ENCODE results near the gene LRBA.
"Not testable (repeated sequence)": the region's sequence is repeated elsewhere in the genome, so short reads cannot be mapped to it uniquely, and the experiment has no call there.

The LRBA gene

GRCh38 chr4:150570862-150571261 is 444.2 kb downstream of the LRBA start:
- DNase-seq (ENCODE audit: low read depth): no peak
- TF ChIP-seq, protein P1, sequence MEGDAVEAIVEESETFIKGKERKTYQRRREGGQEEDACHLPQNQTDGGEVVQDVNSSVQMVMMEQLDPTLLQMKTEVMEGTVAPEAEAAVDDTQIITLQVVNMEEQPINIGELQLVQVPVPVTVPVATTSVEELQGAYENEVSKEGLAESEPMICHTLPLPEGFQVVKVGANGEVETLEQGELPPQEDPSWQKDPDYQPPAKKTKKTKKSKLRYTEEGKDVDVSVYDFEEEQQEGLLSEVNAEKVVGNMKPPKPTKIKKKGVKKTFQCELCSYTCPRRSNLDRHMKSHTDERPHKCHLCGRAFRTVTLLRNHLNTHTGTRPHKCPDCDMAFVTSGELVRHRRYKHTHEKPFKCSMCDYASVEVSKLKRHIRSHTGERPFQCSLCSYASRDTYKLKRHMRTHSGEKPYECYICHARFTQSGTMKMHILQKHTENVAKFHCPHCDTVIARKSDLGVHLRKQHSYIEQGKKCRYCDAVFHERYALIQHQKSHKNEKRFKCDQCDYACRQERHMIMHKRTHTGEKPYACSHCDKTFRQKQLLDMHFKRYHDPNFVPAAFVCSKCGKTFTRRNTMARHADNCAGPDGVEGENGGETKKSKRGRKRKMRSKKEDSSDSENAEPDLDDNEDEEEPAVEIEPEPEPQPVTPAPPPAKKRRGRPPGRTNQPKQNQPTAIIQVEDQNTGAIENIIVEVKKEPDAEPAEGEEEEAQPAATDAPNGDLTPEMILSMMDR (IDR thresholded peaks at IDR 0.05; ENCODE audit: low read depth, low read length, missing control alignments): no peak
- in situ Hi-C loops (cut with HindIII; ENCODE audit: low sequenced_read_pairs): no loop called here
- H3K4me3 ChIP-seq (ENCODE audit: low read depth, low read length): no peak overlapping the region

- in situ Hi-C loops (cut with HindIII; ENCODE audit: low sequenced_read_pairs): no loop called here
- TF ChIP-seq, protein P1 (IDR thresholded peaks at IDR 0.05; ENCODE audit: low read depth, low read length, missing control alignments): no peak
- H3K4me3 ChIP-seq (ENCODE audit: low read depth, low read length): no peak overlapping the region
- no peak for DNase-seq (ENCODE audit: low read depth)
These were observed 445.0 kb downstream of the LRBA start for GRCh38 chr4:150569998-150570535.

GRCh38 chr4:150569384-150569987 is 445.6 kb downstream of the LRBA start:
- in situ Hi-C loops (cut with HindIII; ENCODE audit: low sequenced_read_pairs): no loop called here
- peak; percentile 43 for DNase-seq (ENCODE audit: low read depth)
- H3K4me3 ChIP-seq (ENCODE audit: low read depth, low read length): no peak overlapping the region
- TF ChIP-seq, protein P1 (IDR thresholded peaks at IDR 0.05; ENCODE audit: low read depth, low read length, missing control alignments): no peak

DNA sequence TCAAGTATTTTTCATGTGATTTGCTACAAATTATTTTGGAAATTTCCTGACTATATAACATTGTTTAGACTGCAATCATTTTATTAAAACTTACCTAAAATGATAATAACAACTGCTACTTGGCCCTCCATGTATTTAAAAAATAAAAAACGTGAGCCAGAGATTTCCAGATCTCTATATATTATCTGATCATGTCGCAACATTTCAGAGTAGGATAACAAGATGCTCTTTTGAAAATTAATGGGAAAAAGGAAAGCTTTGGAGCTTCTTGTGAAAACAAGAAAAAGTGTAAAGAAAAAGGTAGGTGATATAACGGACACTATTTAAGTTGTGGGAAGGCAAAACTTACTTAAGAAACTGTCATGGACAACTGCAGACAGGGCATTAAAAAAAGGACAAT is 448.0 kb downstream of the LRBA start:
- in situ Hi-C loops (cut with HindIII; ENCODE audit: low sequenced_read_pairs): no loop called here
- H3K4me3 ChIP-seq (ENCODE audit: low read depth, low read length): no peak overlapping the region
- TF ChIP-seq, protein P1 (IDR thresholded peaks at IDR 0.05; ENCODE audit: low read depth, low read length, missing control alignments): no peak
- no peak for DNase-seq (ENCODE audit: low read depth)

GRCh38 chr4:150564967-150565366 is 450.1 kb downstream of the LRBA start:
- in situ Hi-C loops (cut with HindIII; ENCODE audit: low sequenced_read_pairs); H3K4me3 ChIP-seq (ENCODE audit: low read depth, low read length); DNase-seq (ENCODE audit: low read depth): not testable (repeated sequence)

GRCh38 chr4:150562751-150563150 is 452.3 kb downstream of the LRBA start:
- H3K4me3 ChIP-seq (ENCODE audit: low read depth, low read length): no peak overlapping the region
- TF ChIP-seq, protein P1 (IDR thresholded peaks at IDR 0.05; ENCODE audit: low read depth, low read length, missing control alignments): no peak
- DNase-seq (ENCODE audit: low read depth): no peak
- in situ Hi-C loops (cut with HindIII; ENCODE audit: low sequenced_read_pairs): no loop called here

GRCh38 chr4:150562250-150562649 is 452.8 kb downstream of the LRBA start:
- no peak overlapping the region for H3K4me3 ChIP-seq (ENCODE audit: low read depth, low read length)
- in situ Hi-C loops (cut with HindIII; ENCODE audit: low sequenced_read_pairs): no loop called here
- TF ChIP-seq, protein P1 (IDR thresholded peaks at IDR 0.05; ENCODE audit: low read depth, low read length, missing control alignments): no peak
- DNase-seq (ENCODE audit: low read depth): no peak

Measured in astrocyte of the cerebellum (primary cell).